H1 (cell line): ENCODE data around the gene GPRASP2. TPM values are rescaled to one million over a fixed set of nuclear protein-coding genes. Genes with fewer than 3 reads are reported as not detected.

Source experiments
- CTCF ChIA-PET: fragments of 300-600 bp; sonication (Branson Sonifier 250); formaldehyde crosslinking; loops from one replicate; lab custom pipeline; 2021; ENCODE audit not compliant: partially characterized antibody; lab: Charles Lee
- POLR2A ChIA-PET: fragments of 300-600 bp; sonication (Branson Sonifier 250); formaldehyde crosslinking; loops from one replicate; lab custom pipeline; 2021; ENCODE audit warnings: inconsistent platforms; ENCODE audit not compliant: partially characterized antibody; lab: Charles Lee
- DNase-seq, 2 experiments: peaks; one replicate each; pipeline versions ENCODE4 v3.0.0 to v3.0.0-alpha.2; 2010 to 2022; ENCODE audit warnings: low spot score in 2 of 2, low read depth in 1 of 2, mixed read lengths in 1 of 2
- FAIRE-seq: peaks from 2 replicates; lab custom pipeline; 2011; peaks lifted over from hg19 to GRCh38; lab: Jason Lieb, UNC
- H2AFZ ChIP-seq: 2 replicates; pipeline ENCODE4 v1.8.1; 2012; ENCODE audit warnings: low read length, inconsistent platforms
- H2AK5ac ChIP-seq: 2 replicates; pipeline ENCODE4 v1.6.1; 2013; ENCODE audit warnings: low read depth, low read length
- H2BK120ac ChIP-seq: replicated peaks from 2 replicates; pipeline ENCODE3; 2013; ENCODE audit warnings: low read depth, low read length, inconsistent platforms
- H2BK12ac ChIP-seq: 2 replicates; pipeline ENCODE4 v1.6.1; 2013; ENCODE audit warnings: low read depth, low read length
- H2BK15ac ChIP-seq: 2 replicates; pipeline ENCODE4 v1.6.1; 2013; ENCODE audit warnings: low read length
- H2BK20ac ChIP-seq: 2 replicates; pipeline ENCODE4 v1.6.1; 2013; ENCODE audit warnings: low read length
- H2BK5ac ChIP-seq: 2 replicates; pipeline ENCODE4 v1.6.1; 2013; ENCODE audit warnings: low read depth, low read length
- H3K14ac ChIP-seq: 2 replicates; pipeline ENCODE4 v1.6.1; 2013; ENCODE audit warnings: inconsistent platforms; ENCODE audit not compliant: insufficient read length
- H3K18ac ChIP-seq: 2 replicates; pipeline ENCODE4 v1.6.1; 2013; ENCODE audit warnings: low read length; ENCODE audit errors: extremely low read depth
- H3K23ac ChIP-seq: 2 replicates; pipeline ENCODE4 v1.6.1; 2013; ENCODE audit warnings: inconsistent platforms; ENCODE audit not compliant: insufficient read length
- H3K23me2 ChIP-seq: 2 replicates; pipeline ENCODE4 v1.6.1; 2013; ENCODE audit warnings: low read depth, low read length
- H3K27ac ChIP-seq: 2 replicates; pipeline ENCODE4 v1.6.1; 2011; ENCODE audit warnings: low read depth, low read length, inconsistent platforms
- H3K27me3 ChIP-seq, 4 experiments: replicated peaks in 1 of 4; 1 replicate in 1 of 4; 2 replicates in 3 of 4; pipeline versions ENCODE4 v1.6.1 to v1.8.1; 2011 to 2013; ENCODE audit warnings: low read length in 3 of 4, mild to moderate bottlenecking in 3 of 4, inconsistent platforms in 2 of 4, mixed read lengths in 2 of 4, moderate library complexity in 1 of 4; ENCODE audit not compliant: control insufficient read depth in 3 of 4, insufficient read depth in 3 of 4; ENCODE audit errors: extremely low read depth in 1 of 4
- H3K36me3 ChIP-seq, 4 experiments: 2 replicates each; pipeline versions ENCODE4 v1.6.1 to v1.8.1; 2011 to 2013; ENCODE audit warnings: mild to moderate bottlenecking in 4 of 4, low read length in 3 of 4, moderate library complexity in 2 of 4, control low read depth in 1 of 4, inconsistent platforms in 1 of 4; ENCODE audit not compliant: insufficient read depth in 4 of 4, control insufficient read depth in 2 of 4
- H3K4ac ChIP-seq: replicated peaks from 2 replicates; pipeline ENCODE3; 2013; ENCODE audit warnings: low read length, low read depth, mixed read lengths, inconsistent platforms; ENCODE audit not compliant: insufficient read length
- H3K4me1 ChIP-seq, 4 experiments: replicated peaks in 1 of 4; 1 replicate in 1 of 4; 2 replicates in 3 of 4; pipeline versions ENCODE4 v1.6.1 to v1.8.1; 2011 to 2013; ENCODE audit warnings: low read length in 3 of 4, inconsistent platforms in 2 of 4, mixed read lengths in 1 of 4; ENCODE audit not compliant: insufficient read depth in 4 of 4, control insufficient read depth in 3 of 4
- H3K4me2 ChIP-seq, 2 experiments: 2 replicates each; pipeline versions ENCODE4 v1.6.1 to v1.8.1; 2011 to 2013; ENCODE audit warnings: low read depth in 2 of 2, low read length in 2 of 2, control low read depth in 1 of 2, inconsistent platforms in 1 of 2, mild to moderate bottlenecking in 1 of 2; ENCODE audit not compliant: insufficient read depth in 1 of 2
- H3K4me3 ChIP-seq, 4 experiments: fragments of 200-600, 300-600 bp in 1 of 4; sonication (generic), shearing (Covaris generic), sonication (Bioruptor Twin) in 1 of 4; 2 replicates each; pipeline versions ENCODE4 v1.5.1 to v1.8.1; 2011 to 2016; ENCODE audit warnings: low read length in 4 of 4, low read depth in 3 of 4, control low read depth in 2 of 4, inconsistent platforms in 2 of 4, mild to moderate bottlenecking in 2 of 4, mixed read lengths in 1 of 4, moderate library complexity in 1 of 4; ENCODE audit not compliant: insufficient read depth in 2 of 4; ENCODE audit errors: extremely low read depth in 1 of 4
- H3K56ac ChIP-seq: replicated peaks from 2 replicates; pipeline ENCODE3; 2013; ENCODE audit warnings: low read depth, mild to moderate bottlenecking, mixed read lengths, low read length, inconsistent platforms; ENCODE audit not compliant: insufficient read length
- H3K79me1 ChIP-seq: 2 replicates; pipeline ENCODE4 v1.6.1; 2013; ENCODE audit warnings: low read depth, low read length, control low read depth
- H3K79me2 ChIP-seq, 2 experiments: 2 replicates each; pipeline versions ENCODE4 v1.6.1 to v1.8.1; 2012 to 2013; ENCODE audit warnings: low read length in 2 of 2, mild to moderate bottlenecking in 2 of 2, inconsistent platforms in 1 of 2; ENCODE audit not compliant: insufficient read depth in 2 of 2, control insufficient read depth in 1 of 2
- H3K9ac ChIP-seq, 4 experiments: replicated peaks in 1 of 4; 1 replicate in 1 of 4; 2 replicates in 3 of 4; pipeline versions ENCODE4 v1.6.1 to v1.8.1; 2011 to 2013; ENCODE audit warnings: low read depth in 3 of 4, low read length in 3 of 4, control low read depth in 2 of 4, mild to moderate bottlenecking in 2 of 4, moderate library complexity in 2 of 4, inconsistent platforms in 1 of 4; ENCODE audit errors: extremely low read depth in 1 of 4
- H3K9me3 ChIP-seq, 2 experiments: 2 replicates each; pipeline versions ENCODE4 v1.6.1 to v1.8.1; 2012 to 2013; ENCODE audit warnings: mild to moderate bottlenecking in 2 of 2, moderate library complexity in 2 of 2, control low read depth in 1 of 2, inconsistent platforms in 1 of 2, low read depth in 1 of 2, low read length in 1 of 2, mixed read lengths in 1 of 2; ENCODE audit not compliant: insufficient read depth in 2 of 2
- H4K20me1 ChIP-seq, 2 experiments: replicated peaks in 1 of 2; 2 replicates each; pipeline versions ENCODE3 to v1.8.1; 2011 to 2013; ENCODE audit warnings: inconsistent platforms in 2 of 2, low read length in 2 of 2, mild to moderate bottlenecking in 1 of 2; ENCODE audit not compliant: insufficient read depth in 2 of 2, control insufficient read depth in 1 of 2
- H4K5ac ChIP-seq: 2 replicates; pipeline ENCODE4 v1.6.1; 2013; ENCODE audit warnings: low read length, low read depth, mixed read lengths, inconsistent platforms; ENCODE audit not compliant: insufficient read length
- H4K8ac ChIP-seq: 2 replicates; pipeline ENCODE4 v1.8.0; 2013; ENCODE audit warnings: mild to moderate bottlenecking, moderate library complexity, low read length, inconsistent platforms; ENCODE audit not compliant: insufficient read depth; ENCODE audit errors: extremely low read depth
- H4K91ac ChIP-seq: replicated peaks from 2 replicates; pipeline ENCODE3; 2013; ENCODE audit warnings: low read length, mixed read lengths, inconsistent platforms; ENCODE audit not compliant: insufficient read length
- HDAC2 ChIP-seq, 2 experiments: fragments of 300-600 bp in 1 of 2; sonication (generic) in 1 of 2; IDR thresholded peaks; 2 replicates each; pipeline ENCODE4 v1.6.1; 2011 to 2012; ENCODE audit warnings: low read depth in 2 of 2, low read length in 2 of 2, mild to moderate bottlenecking in 2 of 2, moderate library complexity in 2 of 2, borderline replicate concordance in 1 of 2, inconsistent platforms in 1 of 2
- NANOG ChIP-seq: IDR thresholded peaks from 2 replicates; pipeline ENCODE4 v1.6.1; 2011; ENCODE audit warnings: low read length, low read depth, mild to moderate bottlenecking, inconsistent platforms; ENCODE audit not compliant: insufficient read depth, poor library complexity, severe bottlenecking
- RFX5 ChIP-seq: IDR thresholded peaks from 2 replicates; pipeline ENCODE4 v1.6.1; 2011; ENCODE audit warnings: low read depth, low read length, improper control_type of control experiment, borderline replicate concordance
- RNF2 ChIP-seq: fragments of 200-900, 300-1000 bp; sonication (generic); IDR thresholded peaks from 2 replicates; pipeline ENCODE4 v1.7.1; 2016; ENCODE audit warnings: borderline replicate concordance, low read depth, mild to moderate bottlenecking, antibody characterized with exemption, low read length; ENCODE audit not compliant: poor library complexity, severe bottlenecking; ENCODE audit errors: missing control alignments
- RXRA ChIP-seq: IDR thresholded peaks from 2 replicates; pipeline ENCODE4 v1.6.1; 2011; ENCODE audit warnings: low read depth, mild to moderate bottlenecking, low read length, moderate library complexity; ENCODE audit not compliant: insufficient read depth
- SP2 ChIP-seq: IDR thresholded peaks from 2 replicates; pipeline ENCODE4 v1.6.1; 2012; ENCODE audit warnings: mild to moderate bottlenecking, low read length, inconsistent platforms
- TEAD4 ChIP-seq: IDR thresholded peaks from 2 replicates; pipeline ENCODE4 v1.6.1; 2012; ENCODE audit warnings: low read depth, low read length, inconsistent platforms, mixed read lengths
- YY1 ChIP-seq: IDR thresholded peaks from 2 replicates; pipeline ENCODE4 v1.6.1; 2011; ENCODE audit warnings: low read depth, mild to moderate bottlenecking, low read length
- WGBS, 2 experiments: shearing (Covaris generic) in 1 of 2; methylation state at CpG; one replicate each; pipeline versions ENCODE4 v1.1.6 to v1.1.7; 2013 to 2015; ENCODE audit warnings: low lambda C conversion rate in 2 of 2, mixed read lengths in 2 of 2, inconsistent platforms in 1 of 2, low coverage in 1 of 2, missing lambda C conversion rate in 1 of 2; ENCODE audit not compliant: insufficient replicate concordance in 2 of 2, insufficient coverage in 1 of 2, insufficient read length in 1 of 2; ENCODE audit errors: extremely low coverage in 1 of 2, missing lambda C conversion rate in 1 of 2; 5-methylcytosine and 5-hydroxymethylcytosine counted together
- polyA plus RNA-seq, 7 experiments: library from polyadenylated mRNA; depleted of rRNA in 3 of 7; stranded (reverse) in 5 of 7; unstranded in 2 of 7; fragments of >200 nt in 5 of 7; fragments of 200-250 nt in 2 of 7; gene quantifications; 1 replicate in 5 of 7; 2 replicates in 1 of 7; 4 replicates in 1 of 7; pipeline versions ENCODE4 v1.2.1 to v1.2.3, GENCODE V29; 2011 to 2013; ENCODE audit warnings: missing spikeins in 2 of 7, mixed read lengths in 2 of 7
- total RNA-seq: library from RNA; stranded (reverse); fragmentation: NEBNext Ultra II Directional; extraction: Animal tissue kit (Norgen Biotek cat#: 25700); gene quantifications from 2 replicates; pipeline ENCODE4 v1.2.1, GENCODE V29; 2021

GPRASP2 gene
- total and polyA plus RNA-seq, 2 of the 8 experiments (the other 6 are each of a cell fraction or from before 2014, with no cell fraction given) = 8.0 to 15.7 TPM

DNA sequence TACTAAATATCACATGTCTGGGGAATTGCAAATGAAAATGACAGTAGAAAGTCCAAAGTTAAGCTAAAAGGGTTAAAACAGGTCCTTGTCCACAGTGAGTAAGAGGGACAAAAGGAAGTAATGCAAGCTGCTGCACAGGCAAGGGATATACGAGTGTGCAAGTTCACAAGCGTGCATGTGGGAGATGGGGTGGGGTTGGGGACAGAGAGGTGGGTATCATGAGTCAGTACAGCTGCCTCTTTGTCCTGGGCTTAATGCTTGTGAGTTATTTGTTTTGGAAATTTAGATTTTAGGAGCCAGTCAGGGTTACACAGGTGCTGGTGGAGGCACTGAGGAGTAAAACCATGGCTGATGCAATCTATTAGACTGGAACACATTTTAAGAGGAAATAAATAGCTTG, 3.3 kb upstream of the GPRASP2 start:
- Histone ChIP-seq H3K18ac (no peak overlapping the region), H4K8ac (no peak overlapping the region), H2AFZ (no peak overlapping the region), H3K56ac (no peak overlapping the region), H4K5ac (no peak overlapping the region), H3K4me3 (no peak overlapping the region), H4K91ac (no peak overlapping the region), H2BK20ac (no peak overlapping the region), H2BK5ac (no peak overlapping the region), H3K23ac (no peak overlapping the region), H4K20me1 (no peaks in the 10 kb centered on the region), H2AK5ac (no peak overlapping the region), H2BK120ac (no peak overlapping the region), H3K79me2 (no peaks in the 10 kb centered on the region), H2BK12ac (no peak overlapping the region), H3K9me3 (no peaks in the 10 kb centered on the region), H3K4ac (no peak overlapping the region), H3K9ac (no peak overlapping the region), H3K14ac (no peak overlapping the region), H3K23me2 (peaks cover 3% of the 10 kb centered on the region; the same call in 1 of the 2 replicates), H3K4me2 (no peak overlapping the region), H3K4me1 (no peaks in the 10 kb centered on the region; a peak in 2 of 7 replicates), H3K79me1 (no peaks in the 10 kb centered on the region), H3K36me3 (peaks cover 0 to 1% (median 0%) of the 10 kb centered on the region in 4 experiments; a peak in 1 of 8 replicates), H2BK15ac (no peak overlapping the region), H3K27ac (no peak overlapping the region), H3K27me3 (no peaks in the 10 kb centered on the region; a peak in 1 of 7 replicates)
- FAIRE-seq (no peak), DNase-seq (no peak)
- ChIA-PET CTCF (interaction anchor here (1.0 kb wide), 1 partner anchor 24 kb away, joined by 3 read pairs; no protein-coding TSS in a partner anchor), POLR2A (interaction anchor here (1.2 kb wide), 1 partner anchor 12 kb away, joined by 3 read pairs; the partner anchor contains the start of gene GPRASP3)
- 87% methylated on average over 2 of the region's 2 CpGs; no CpG with 5 or more reads in 1 of the 2 experiments for WGBS, 2 experiments
- no peak for TF ChIP-seq SP2
- no peak for TF ChIP-seq YY1
- no peak for TF ChIP-seq RXRA
- no peak for TF ChIP-seq NANOG
- TF ChIP-seq RNF2 = no peak
- no peak for TF ChIP-seq RFX5
- no peak for TF ChIP-seq TEAD4
- TF ChIP-seq HDAC2 (IDR thresholded peaks at IDR 0.05; ENCODE audit: borderline replicate concordance in 1 of 2, low read depth in 2 of 2, low read length in 2 of 2) = no peak
